PC-3 (cell line): ENCODE data around the gene BMS1. TPM values are rescaled to one million over a fixed set of nuclear protein-coding genes. Genes with fewer than 3 reads are reported as not detected.
"Not testable (repeated sequence)": the region's sequence is repeated elsewhere in the genome, so short reads cannot be mapped to it uniquely, and the experiment has no call there.

ENCODE experiments used
- ATAC-seq: fragments of 200-7000 bp; cut with Tn5 transposase; 2 replicates; pipeline ENCODE4 v1.9.1; 2020; ENCODE audit warnings: mild to moderate bottlenecking, moderate library complexity
- BruUV-seq: library from RNA; stranded (reverse); fragments of 400-500 nt; replicated peaks from 2 replicates; lab custom pipeline; 2021; lab: Mats Ljungman, UMichigan
- CTCF ChIA-PET: fragments of 300-600 bp; sonication (Branson Sonifier 250); formaldehyde crosslinking; loops from one replicate; lab custom pipeline; 2022; ENCODE audit warnings: antibody characterized with exemption; lab: Charles Lee
- POLR2A ChIA-PET: fragments of 300-600 bp; sonication (Branson Sonifier 250); formaldehyde crosslinking; loops from one replicate; lab custom pipeline; 2022; ENCODE audit warnings: antibody characterized with exemption; ENCODE audit not compliant: unreplicated experiment; lab: Charles Lee
- DNase-seq: peaks from one replicate; pipeline ENCODE4 v3.0.0-alpha.2; 2015
- H2AFZ ChIP-seq: fragments of 300-600 bp; sonication (generic); 2 replicates; pipeline ENCODE4 v1.6.0; 2016; ENCODE audit warnings: antibody characterized with exemption, low read length
- H3F3A ChIP-seq: fragments of 300-600 bp; sonication (generic); one replicate; pipeline ENCODE4 v1.6.0; 2017; ENCODE audit warnings: antibody characterized with exemption, low read length, control low read depth, mild to moderate bottlenecking; ENCODE audit not compliant: unreplicated experiment
- H3K27ac ChIP-seq: fragments of 300-600 bp; sonication (generic); 2 replicates; pipeline ENCODE4 v1.5.1; 2016; ENCODE audit warnings: mild to moderate bottlenecking, low read length
- H3K27me3 ChIP-seq: fragments of 300-600 bp; sonication (generic); 2 replicates; pipeline ENCODE4 v1.6.1; 2016; ENCODE audit warnings: low read length, mixed read lengths
- H3K36me3 ChIP-seq: fragments of 300-600 bp; sonication (generic); 2 replicates; pipeline ENCODE4 v1.6.1; 2016; ENCODE audit warnings: low read depth, mixed run types, low read length, mixed read lengths
- H3K4me1 ChIP-seq: fragments of 300-600 bp; sonication (generic); 2 replicates; pipeline ENCODE4 v1.5.1; 2016; ENCODE audit warnings: low read length; ENCODE audit not compliant: insufficient read depth
- H3K4me2 ChIP-seq: fragments of 300-600 bp; sonication (generic); 2 replicates; pipeline ENCODE4 v1.6.0; 2016; ENCODE audit warnings: low read length
- H3K4me3 ChIP-seq: fragments of 300-600 bp; sonication (generic); 2 replicates; pipeline ENCODE4 v1.5.1; 2016; ENCODE audit warnings: mild to moderate bottlenecking, low read length, mixed read lengths
- H3K79me2 ChIP-seq: fragments of 300-600 bp; sonication (generic); 2 replicates; pipeline ENCODE4 v1.6.1; 2017; ENCODE audit warnings: low read length, mixed read lengths
- H3K9ac ChIP-seq: fragments of 300-600 bp; sonication (generic); 2 replicates; pipeline ENCODE4 v1.6.0; 2016; ENCODE audit warnings: mild to moderate bottlenecking, low read length
- H3K9me2 ChIP-seq: fragments of 300-600 bp; sonication (generic); replicated peaks from 2 replicates; pipeline ENCODE4 v1.6.1; 2016; ENCODE audit warnings: mixed run types, low read length, mixed read lengths
- H3K9me3 ChIP-seq: fragments of 300-600 bp; sonication (generic); 2 replicates; pipeline ENCODE4 v1.6.1; 2016; ENCODE audit warnings: low read length, mixed read lengths
- H4K20me1 ChIP-seq: fragments of 300-600 bp; sonication (generic); 2 replicates; pipeline ENCODE4 v1.6.1; 2016; ENCODE audit warnings: low read length, mixed read lengths
- EZH2 ChIP-seq: fragments of 300-600 bp; sonication (generic); IDR thresholded peaks from one replicate; pipeline ENCODE4 v1.6.1; 2017; ENCODE audit warnings: antibody characterized with exemption, mild to moderate bottlenecking, low read length; ENCODE audit not compliant: unreplicated experiment
- EZH2phosphoT487 ChIP-seq: fragments of 300-600 bp; sonication (generic); IDR thresholded peaks from 2 replicates; pipeline ENCODE4 v1.6.1; 2018; ENCODE audit warnings: mild to moderate bottlenecking, antibody characterized with exemption, low read length, borderline replicate concordance
- intact Hi-C: fragments of 100-400 bp; cut with micrococcal nuclease; formaldehyde crosslinking; loops from 2 replicates; pipeline ENCODE4 v1.9.0; 2023
- total RNA-seq: library from RNA; depleted of rRNA; stranded (reverse); fragments of >200 nt; gene quantifications from 2 replicates; pipeline ENCODE4 v1.2.3, GENCODE V29; 2014
- TF ChIP-seq, protein P1 (sequence below): fragments of 300-600 bp; sonication (generic); conservative IDR thresholded peaks from 2 replicates; pipeline ENCODE4 v1.5.1; 2017; ENCODE audit warnings: antibody characterized with exemption, low read depth, mild to moderate bottlenecking, low read length

The BMS1 gene
- total RNA-seq, 1 experiment from 2014 or later, result 36.6 TPM

DNA sequence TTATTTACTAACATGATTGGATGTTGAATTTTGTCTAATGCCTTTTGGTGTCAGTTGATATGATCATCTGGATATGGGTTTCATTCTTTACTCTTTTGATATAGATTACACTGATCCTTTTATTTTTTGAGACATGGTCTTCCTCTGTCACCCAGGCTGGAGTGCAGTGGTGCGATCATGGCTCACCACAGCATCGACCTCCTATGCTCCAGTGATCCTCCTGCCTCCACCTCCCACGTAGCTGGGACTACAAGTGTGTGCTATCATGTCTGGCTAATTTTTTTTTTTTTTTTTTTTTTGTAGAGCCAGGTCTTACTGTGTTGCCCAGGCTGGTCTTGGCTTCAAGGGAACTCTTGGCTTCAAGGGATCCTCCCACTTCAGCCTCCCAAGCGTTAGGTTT lies 27.1 kb downstream of the BMS1 start:
- Histone ChIP-seq H3F3A (no peaks in the 10 kb centered on the region), H3K4me2 (no peak overlapping the region), H3K27me3 (no peaks in the 10 kb centered on the region), H3K4me1 (no peaks in the 10 kb centered on the region), H3K9me2 (no peaks in the 10 kb centered on the region), H3K27ac (no peak overlapping the region), H3K4me3 (no peak overlapping the region), H3K9ac (no peak overlapping the region), H3K79me2 (peaks cover 47% of the 10 kb centered on the region), H2AFZ (no peak overlapping the region), H4K20me1 (peaks cover 12% of the 10 kb centered on the region), H3K9me3 (no peaks in the 10 kb centered on the region), H3K36me3 (peaks cover 75% of the 10 kb centered on the region)
- no peak for TF ChIP-seq EZH2phosphoT487
- no peak for TF ChIP-seq EZH2
- TF ChIP-seq, protein P1, sequence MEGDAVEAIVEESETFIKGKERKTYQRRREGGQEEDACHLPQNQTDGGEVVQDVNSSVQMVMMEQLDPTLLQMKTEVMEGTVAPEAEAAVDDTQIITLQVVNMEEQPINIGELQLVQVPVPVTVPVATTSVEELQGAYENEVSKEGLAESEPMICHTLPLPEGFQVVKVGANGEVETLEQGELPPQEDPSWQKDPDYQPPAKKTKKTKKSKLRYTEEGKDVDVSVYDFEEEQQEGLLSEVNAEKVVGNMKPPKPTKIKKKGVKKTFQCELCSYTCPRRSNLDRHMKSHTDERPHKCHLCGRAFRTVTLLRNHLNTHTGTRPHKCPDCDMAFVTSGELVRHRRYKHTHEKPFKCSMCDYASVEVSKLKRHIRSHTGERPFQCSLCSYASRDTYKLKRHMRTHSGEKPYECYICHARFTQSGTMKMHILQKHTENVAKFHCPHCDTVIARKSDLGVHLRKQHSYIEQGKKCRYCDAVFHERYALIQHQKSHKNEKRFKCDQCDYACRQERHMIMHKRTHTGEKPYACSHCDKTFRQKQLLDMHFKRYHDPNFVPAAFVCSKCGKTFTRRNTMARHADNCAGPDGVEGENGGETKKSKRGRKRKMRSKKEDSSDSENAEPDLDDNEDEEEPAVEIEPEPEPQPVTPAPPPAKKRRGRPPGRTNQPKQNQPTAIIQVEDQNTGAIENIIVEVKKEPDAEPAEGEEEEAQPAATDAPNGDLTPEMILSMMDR, result no peak
- ATAC-seq, result no peak
- POLR2A ChIA-PET, result no interaction called here
- CTCF ChIA-PET, result no interaction called here
- no TSS peak for BruUV-seq
- no peak for DNase-seq
- intact Hi-C loops, result no loop called here

DNA sequence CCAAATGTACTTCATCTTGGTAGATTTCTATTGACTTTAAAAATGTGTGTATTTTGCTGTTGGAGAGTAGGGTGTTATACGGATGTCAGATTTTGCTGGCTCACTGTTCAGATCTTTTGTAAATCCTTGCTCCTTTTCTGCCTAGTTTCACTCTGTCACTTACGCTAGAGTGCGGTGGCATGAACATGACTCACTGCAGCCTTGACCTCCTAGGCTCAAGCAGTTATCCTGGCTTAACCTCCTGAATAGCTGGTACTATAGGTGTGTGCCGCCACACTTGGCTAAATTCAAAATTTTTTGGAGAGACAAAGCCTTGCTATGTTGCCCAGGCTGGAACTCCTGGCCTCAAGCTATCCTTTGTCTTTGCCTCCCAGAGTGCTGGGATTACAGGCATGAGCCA lies 29.4 kb downstream of the BMS1 start:
- TF ChIP-seq EZH2phosphoT487 (no peak), EZH2 (no peak)
- TF ChIP-seq, protein P1, result no peak
- Histone ChIP-seq H3F3A (no peaks in the 10 kb centered on the region), H3K9me2 (no peaks in the 10 kb centered on the region), H2AFZ (no peak overlapping the region), H3K4me3 (no peak overlapping the region), H4K20me1 (peaks cover 12% of the 10 kb centered on the region), H3K27ac (no peak overlapping the region), H3K36me3 (peaks cover 67% of the 10 kb centered on the region), H3K9ac (no peak overlapping the region), H3K27me3 (no peaks in the 10 kb centered on the region), H3K79me2 (peaks cover 49% of the 10 kb centered on the region), H3K4me1 (no peaks in the 10 kb centered on the region), H3K9me3 (no peaks in the 10 kb centered on the region), H3K4me2 (no peak overlapping the region)
- ChIA-PET CTCF (no interaction called here), POLR2A (no interaction called here)
- DNase-seq, result no peak
- ATAC-seq, result no peak
- no TSS peak for BruUV-seq
- intact Hi-C loops, result no loop called here

DNA sequence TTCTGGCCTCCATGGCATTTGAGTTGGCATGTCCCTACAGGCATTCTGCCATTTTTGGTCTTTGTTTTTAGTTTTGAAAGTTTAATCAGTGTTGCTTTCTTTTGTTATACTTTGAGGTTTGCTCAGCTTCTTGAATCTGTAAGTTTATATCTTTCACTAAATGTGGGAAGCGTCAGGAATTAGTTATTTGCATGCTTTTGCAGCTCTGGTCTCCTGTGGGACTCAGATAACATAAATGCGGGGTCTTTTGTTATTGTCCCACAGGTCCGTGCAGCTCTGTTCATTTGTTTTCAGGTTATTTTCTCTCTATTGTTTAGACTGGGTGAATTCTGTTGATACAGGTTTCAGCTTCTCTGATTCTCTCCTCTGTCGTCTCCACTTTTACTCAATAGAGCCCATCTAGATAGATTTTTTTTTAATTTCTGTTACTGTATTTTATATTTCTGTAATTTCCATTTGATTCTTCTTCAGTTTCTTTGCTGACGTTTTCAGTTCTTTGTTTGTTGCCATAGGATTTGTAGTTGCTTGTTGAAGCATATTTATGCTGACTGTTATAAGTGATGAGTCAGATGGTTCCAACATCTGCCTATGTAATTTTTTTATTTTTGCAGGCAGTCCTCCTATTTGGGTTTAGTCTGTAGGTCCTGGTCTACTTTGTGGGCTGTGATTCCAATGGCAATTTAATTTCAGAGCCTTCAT lies 31.5 kb downstream of the BMS1 start:
- H3K4me3 ChIP-seq, H3K4me2 ChIP-seq, POLR2A ChIA-PET, H3F3A ChIP-seq, H3K9ac ChIP-seq, H2AFZ ChIP-seq, H3K4me1 ChIP-seq, H3K27ac ChIP-seq, H3K9me2 ChIP-seq, H3K27me3 ChIP-seq, intact Hi-C loops, BruUV-seq, H4K20me1 ChIP-seq, ATAC-seq, CTCF ChIA-PET, DNase-seq, H3K9me3 ChIP-seq: not testable (repeated sequence)
- Histone ChIP-seq H3K36me3 (peaks cover 67% of the 10 kb centered on the region), H3K79me2 (peaks cover 45% of the 10 kb centered on the region)

DNA sequence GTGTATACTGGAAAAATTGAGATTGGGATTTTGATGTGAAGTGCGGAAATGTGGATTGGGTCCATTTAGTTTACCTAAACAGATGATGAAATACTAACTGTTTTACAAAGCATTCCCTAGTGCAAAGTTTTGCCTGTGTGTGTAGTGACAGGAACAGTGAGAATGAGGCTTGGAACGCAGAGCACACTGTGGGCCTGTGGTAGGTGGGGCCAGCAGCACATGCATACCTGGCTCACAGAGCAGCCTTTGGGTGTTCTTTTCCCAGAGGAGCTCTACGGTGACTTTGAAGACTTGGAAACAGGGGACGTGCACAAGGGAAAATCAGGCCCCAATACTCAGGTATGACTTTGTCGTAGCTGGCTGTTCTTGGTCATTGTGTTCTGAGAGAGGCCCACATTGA lies 33.7 kb downstream of the BMS1 start:
- H3F3A ChIP-seq, POLR2A ChIA-PET, H2AFZ ChIP-seq, H3K9ac ChIP-seq, CTCF ChIA-PET, H3K27me3 ChIP-seq, H3K4me1 ChIP-seq, H4K20me1 ChIP-seq, DNase-seq, H3K27ac ChIP-seq, H3K9me3 ChIP-seq, BruUV-seq, H3K4me2 ChIP-seq, ATAC-seq, H3K9me2 ChIP-seq, H3K4me3 ChIP-seq, intact Hi-C loops: not testable (repeated sequence)
- Histone ChIP-seq H3K79me2 (peaks cover 28% of the 10 kb centered on the region), H3K36me3 (peaks cover 60% of the 10 kb centered on the region)
